Common myeloid progenitor, CD34-positive (primary cell): ENCODE measurements around the gene SLC13A2. TPM values are rescaled to one million over a fixed set of nuclear protein-coding genes. Genes with fewer than 3 reads are reported as not detected.
"Not testable (repeated sequence)": the region's sequence is repeated elsewhere in the genome, so short reads cannot be mapped to it uniquely, and the experiment has no call there.

Source experiments
- CTCF ChIA-PET: fragments of 350-600 bp; sonication (Branson Sonifier 250); formaldehyde crosslinking; loops from one replicate; lab custom pipeline; 2021; ENCODE audit warnings: antibody characterized with exemption; lab: Charles Lee
- POLR2A ChIA-PET: fragments of 350-600 bp; sonication (Branson Sonifier 250); formaldehyde crosslinking; loops from one replicate; lab custom pipeline; 2021; ENCODE audit warnings: antibody characterized with exemption; lab: Charles Lee
- DNase-seq, 3 donors: peaks; one replicate each; pipeline versions ENCODE4 v3.0.0 to v3.0.0-alpha.2; 2013
- H3K27ac ChIP-seq, 2 experiments: 1 replicate in 1 of 2; 2 replicates in 1 of 2; pipeline ENCODE4 v1.7.0; 2013; ENCODE audit warnings: inconsistent platforms in 2 of 2, low read length in 2 of 2, mild to moderate bottlenecking in 2 of 2, low read depth in 1 of 2, moderate library complexity in 1 of 2; ENCODE audit not compliant: severe bottlenecking in 2 of 2, insufficient read depth in 1 of 2, poor library complexity in 1 of 2
- H3K27me3 ChIP-seq, 5 experiments: replicated peaks in 2 of 5; 1 replicate in 3 of 5; 2 replicates in 2 of 5; pipeline versions ENCODE4 v1.6.1 to v1.7.0; 2013; ENCODE audit warnings: low read length in 4 of 5, mild to moderate bottlenecking in 2 of 5, moderate library complexity in 2 of 5, inconsistent platforms in 1 of 5; ENCODE audit not compliant: insufficient read depth in 5 of 5, control insufficient read depth in 4 of 5
- H3K36me3 ChIP-seq, 4 experiments: 1 replicate in 2 of 4; 2 replicates in 2 of 4; pipeline versions ENCODE4 v1.6.1 to v1.7.0; 2013; ENCODE audit warnings: low read length in 3 of 4, control low read depth in 1 of 4, mild to moderate bottlenecking in 1 of 4; ENCODE audit not compliant: control insufficient read depth in 4 of 4, insufficient read depth in 4 of 4
- H3K4me1 ChIP-seq, 4 experiments: 1 replicate in 3 of 4; 2 replicates in 1 of 4; pipeline versions ENCODE4 v1.6.1 to v1.7.1; 2013; ENCODE audit warnings: low read length in 3 of 4, mild to moderate bottlenecking in 3 of 4, control low read depth in 1 of 4, inconsistent platforms in 1 of 4, moderate library complexity in 1 of 4; ENCODE audit not compliant: control insufficient read depth in 4 of 4, insufficient read depth in 4 of 4; ENCODE audit errors: control extremely low read depth in 1 of 4
- H3K4me3 ChIP-seq, 7 experiments: 1 replicate in 4 of 7; 2 replicates in 3 of 7; pipeline versions ENCODE4 v1.5.1 to v1.7.0; 2013; ENCODE audit warnings: mild to moderate bottlenecking in 7 of 7, low read length in 6 of 7, moderate library complexity in 6 of 7, inconsistent platforms in 2 of 7, low read depth in 2 of 7, control low read depth in 1 of 7; ENCODE audit not compliant: insufficient read depth in 4 of 7, control insufficient read depth in 1 of 7; ENCODE audit errors: extremely low read depth in 1 of 7
- H3K9me3 ChIP-seq, 5 experiments: 1 replicate in 4 of 5; 2 replicates in 1 of 5; pipeline versions ENCODE4 v1.6.1 to v1.7.1; 2013; ENCODE audit warnings: low read length in 4 of 5, mild to moderate bottlenecking in 2 of 5, inconsistent platforms in 1 of 5, low read depth in 1 of 5, moderate library complexity in 1 of 5; ENCODE audit not compliant: control insufficient read depth in 4 of 5, insufficient read depth in 2 of 5; ENCODE audit errors: control extremely low read depth in 1 of 5
- WGBS: methylation state at CpG from one replicate; pipeline ENCODE4 v1.1.5; 2013; ENCODE audit not compliant: insufficient coverage; 5-methylcytosine and 5-hydroxymethylcytosine counted together
- polyA plus RNA-seq: library from polyadenylated mRNA; unstranded; fragments of 120-200 nt; gene quantifications from one replicate; pipeline ENCODE4 v1.2.1, GENCODE V29; 2013

Gene SLC13A2, protein sequence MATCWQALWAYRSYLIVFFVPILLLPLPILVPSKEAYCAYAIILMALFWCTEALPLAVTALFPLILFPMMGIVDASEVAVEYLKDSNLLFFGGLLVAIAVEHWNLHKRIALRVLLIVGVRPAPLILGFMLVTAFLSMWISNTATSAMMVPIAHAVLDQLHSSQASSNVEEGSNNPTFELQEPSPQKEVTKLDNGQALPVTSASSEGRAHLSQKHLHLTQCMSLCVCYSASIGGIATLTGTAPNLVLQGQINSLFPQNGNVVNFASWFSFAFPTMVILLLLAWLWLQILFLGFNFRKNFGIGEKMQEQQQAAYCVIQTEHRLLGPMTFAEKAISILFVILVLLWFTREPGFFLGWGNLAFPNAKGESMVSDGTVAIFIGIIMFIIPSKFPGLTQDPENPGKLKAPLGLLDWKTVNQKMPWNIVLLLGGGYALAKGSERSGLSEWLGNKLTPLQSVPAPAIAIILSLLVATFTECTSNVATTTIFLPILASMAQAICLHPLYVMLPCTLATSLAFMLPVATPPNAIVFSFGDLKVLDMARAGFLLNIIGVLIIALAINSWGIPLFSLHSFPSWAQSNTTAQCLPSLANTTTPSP
- not detected for polyA plus RNA-seq

DNA sequence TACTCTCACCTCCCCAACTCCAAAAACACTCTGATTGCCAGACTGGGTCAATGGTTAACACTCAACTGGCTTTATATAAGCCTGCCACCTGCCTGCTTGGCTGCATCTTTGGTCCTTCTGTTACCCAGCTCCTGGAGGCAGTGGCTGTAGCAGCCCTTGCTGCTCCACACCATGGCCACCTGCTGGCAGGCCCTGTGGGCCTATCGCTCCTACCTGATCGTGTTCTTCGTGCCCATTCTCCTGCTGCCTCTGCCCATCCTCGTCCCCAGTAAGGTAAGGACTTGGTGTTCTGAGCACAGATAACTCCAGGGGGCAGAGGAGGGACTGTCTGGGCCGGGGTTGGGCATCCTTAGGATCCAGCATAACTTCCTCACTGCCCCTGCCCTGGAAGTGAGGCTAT lies at the start of gene SLC13A2:
TSS of gene SLC13A2 (plus strand) at position 103 of the 400 bp plus-strand sequence. CDS start at position 172, 69 bp downstream.
- Histone ChIP-seq H3K9me3 (no peaks in the 10 kb centered on the region), H3K4me1 (peaks cover 0 to 15% (median 8%) of the 10 kb centered on the region in 4 experiments), H3K36me3 (no peaks in the 10 kb centered on the region), H3K27me3 (no peaks in the 10 kb centered on the region), H3K27ac (no peak within 1 kb of the TSS), H3K4me3 (no peak within 1 kb of the TSS)
- WGBS, result 91% methylated on average over 5 of the region's 5 CpGs
- ChIA-PET CTCF (no interaction called here), POLR2A (no interaction called here)
- no peak for DNase-seq

- CTCF ChIA-PET, result interaction anchor here (0.7 to 1.2 kb wide), 3 partner anchors 13 to 38 kb away, joined by 3 to 4 read pairs (median 3); no protein-coding TSS in a partner anchor
- H3K9me3 ChIP-seq, result no peaks in the 10 kb centered on the region
- no peak overlapping the region for H3K4me3 ChIP-seq
- no peaks in the 10 kb centered on the region for H3K36me3 ChIP-seq
- WGBS, result 92% methylated on average over 11 of the region's 13 CpGs
- DNase-seq, result no peak
- peaks cover 0 to 10% (median 0%) of the 10 kb centered on the region in 5 experiments for H3K27me3 ChIP-seq
- no peak overlapping the region for H3K27ac ChIP-seq
- H3K4me1 ChIP-seq, result no peaks in the 10 kb centered on the region
- POLR2A ChIA-PET, result no interaction called here
These were observed 48.2 kb upstream of the SLC13A2 start for GRCh38 chr17:28425206-28425605.

DNA sequence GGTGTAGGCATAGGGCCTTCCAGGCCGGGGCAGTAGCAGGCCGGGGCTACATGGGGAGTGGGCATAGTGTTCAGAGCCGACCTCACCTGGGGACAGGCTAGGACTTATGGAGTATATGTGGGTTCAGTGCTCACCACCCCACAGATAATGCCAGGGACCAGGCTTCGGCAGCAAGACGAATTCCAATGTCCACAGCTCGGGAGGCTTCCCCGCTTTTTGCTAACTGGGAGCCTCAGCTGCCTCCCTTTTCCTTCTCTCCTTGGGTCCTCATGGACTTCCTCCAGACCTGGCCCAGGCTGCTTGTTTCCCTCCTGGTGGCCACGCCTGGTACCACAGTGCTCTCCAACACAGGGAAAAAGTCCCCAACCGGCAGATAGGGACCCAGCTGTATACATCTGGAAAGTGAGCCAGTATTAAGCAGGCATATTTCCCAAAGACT lies 47.3 kb upstream of the SLC13A2 start:
- Histone ChIP-seq H3K27ac (no peak overlapping the region), H3K9me3 (no peaks in the 10 kb centered on the region), H3K4me1 (no peaks in the 10 kb centered on the region), H3K36me3 (no peaks in the 10 kb centered on the region), H3K27me3 (peaks cover 0 to 10% (median 0%) of the 10 kb centered on the region in 5 experiments), H3K4me3 (no peak overlapping the region)
- ChIA-PET POLR2A (no interaction called here), CTCF (interaction anchor here (1.2 kb wide), 1 partner anchor 39 kb away, joined by 3 read pairs; no protein-coding TSS in a partner anchor)
- DNase-seq, result peak in 1 of 3 donors; percentile 13
- 91% methylated on average over 8 of the region's 9 CpGs for WGBS

- H3K27ac ChIP-seq, result no peak overlapping the region
- no peak for DNase-seq
- ChIA-PET CTCF (interaction anchor here (1.1 to 1.5 kb wide), 2 partner anchors 10 to 77 kb away, joined by 3 to 4 read pairs; no protein-coding TSS in a partner anchor), POLR2A (no interaction called here)
- H3K27me3 ChIP-seq, result peaks cover 0 to 7% (median 0%) of the 10 kb centered on the region in 5 experiments
- no peaks in the 10 kb centered on the region for H3K36me3 ChIP-seq
- 100% methylated on average over 1 of the region's 5 CpGs for WGBS
- H3K4me3 ChIP-seq, result no peak overlapping the region
- no peaks in the 10 kb centered on the region for H3K4me1 ChIP-seq
- H3K9me3 ChIP-seq, result no peaks in the 10 kb centered on the region
These were observed 46.1 kb upstream of the SLC13A2 start for GRCh38 chr17:28427371-28427770.

DNA sequence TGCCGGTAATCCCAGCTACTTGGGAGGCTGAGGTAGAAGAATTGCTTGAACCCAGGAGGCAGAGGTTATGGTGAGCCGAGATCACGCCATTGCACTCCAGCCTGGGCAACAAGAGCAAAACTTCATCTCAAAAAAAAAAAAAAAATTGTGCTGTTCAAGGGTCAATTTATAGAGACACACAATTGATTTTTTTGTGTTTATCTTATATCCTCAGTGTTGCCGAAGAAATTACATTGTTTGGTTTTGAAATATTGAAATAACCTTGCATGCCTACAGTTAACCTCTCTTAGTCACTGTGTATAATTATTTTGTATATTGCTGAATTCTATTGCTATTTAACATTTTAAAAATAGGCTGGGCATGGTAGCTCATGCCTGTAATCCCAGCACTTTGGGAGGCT lies 45.5 kb upstream of the SLC13A2 start:
- H3K27ac ChIP-seq, H3K4me3 ChIP-seq, H3K4me1 ChIP-seq, H3K27me3 ChIP-seq, H3K9me3 ChIP-seq, POLR2A ChIA-PET, H3K36me3 ChIP-seq, DNase-seq: not testable (repeated sequence)
- CTCF ChIA-PET, result interaction anchor here (1.1 to 1.5 kb wide), 2 partner anchors 11 to 77 kb away, joined by 3 to 4 read pairs; no protein-coding TSS in a partner anchor
- WGBS, result 100% methylated on average over 3 of the region's 4 CpGs

DNA sequence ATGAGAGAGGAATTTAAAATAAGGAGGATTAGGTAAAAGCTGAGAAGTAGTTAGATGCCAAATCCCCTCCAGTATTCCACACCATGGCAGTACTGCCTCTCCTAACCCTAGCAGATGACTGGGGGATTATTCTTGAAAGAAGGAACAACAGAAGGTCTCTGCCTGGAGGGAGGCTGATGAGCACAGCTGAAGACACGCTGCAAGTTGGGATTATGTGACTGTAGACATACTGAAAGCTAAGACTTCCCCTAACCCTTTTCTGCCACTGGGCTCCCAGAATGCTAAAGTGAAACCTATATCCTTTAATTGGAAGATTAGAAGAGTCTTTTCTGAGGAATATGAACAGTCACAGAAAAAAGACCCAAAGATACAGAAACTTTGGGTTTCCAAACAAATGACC lies 39.7 kb upstream of the SLC13A2 start:
- no peak overlapping the region for H3K4me3 ChIP-seq
- H3K36me3 ChIP-seq, result no peaks in the 10 kb centered on the region
- H3K27me3 ChIP-seq, result peaks cover 0 to 2% (median 0%) of the 10 kb centered on the region in 5 experiments
- POLR2A ChIA-PET, result no interaction called here
- no peak for DNase-seq
- H3K27ac ChIP-seq, result no peak overlapping the region
- WGBS, result no CpG with 5 or more reads among the region's 1 CpG
- H3K9me3 ChIP-seq, result no peaks in the 10 kb centered on the region
- H3K4me1 ChIP-seq, result no peaks in the 10 kb centered on the region
- CTCF ChIA-PET, result no interaction called here

DNA sequence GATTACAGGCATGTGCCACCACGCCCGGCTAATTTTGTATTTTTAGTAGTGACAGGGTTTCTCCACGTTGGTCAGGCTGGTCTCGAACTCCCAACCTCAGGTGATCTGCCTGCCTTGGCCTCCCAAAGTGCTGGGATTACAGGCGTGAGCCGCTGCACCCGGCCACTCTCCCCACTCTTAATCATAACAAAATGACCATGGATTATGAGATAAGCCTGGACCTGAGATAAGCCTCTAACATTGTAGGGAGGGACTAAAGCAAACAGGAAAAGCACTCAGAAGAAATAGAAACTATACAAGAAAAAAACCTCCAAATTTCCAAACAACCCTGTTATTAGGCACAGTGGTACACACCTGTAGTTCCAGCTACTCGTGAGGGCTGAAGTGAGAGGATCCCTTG lies 39.1 kb upstream of the SLC13A2 start:
- H3K9me3 ChIP-seq, POLR2A ChIA-PET, H3K27ac ChIP-seq, H3K4me1 ChIP-seq, H3K4me3 ChIP-seq, H3K27me3 ChIP-seq, H3K36me3 ChIP-seq, DNase-seq: not testable (repeated sequence)
- 83% methylated on average over 7 of the region's 8 CpGs for WGBS
- CTCF ChIA-PET, result interaction anchor here (2.0 kb wide), 1 partner anchor 16 kb away, joined by 5 read pairs; no protein-coding TSS in a partner anchor
